ENCODE data around the gene HDAC7.

The HDAC7 gene

GRCh38 chr12:47819896-47820630 is at the start of gene HDAC7:
Gene HDAC7, minus strand, starts transcription at chr12:47819903. Its CDS starts 118 bp downstream, at chr12:47819785.
- H3K9me3 ChIP-seq (ENCODE audit: low read length): no peaks in the 10 kb centered on the region
- H3K4me1 ChIP-seq (ENCODE audit: insufficient read depth, low read length): peaks cover 48% of the 10 kb centered on the region
- H3K4me3 ChIP-seq (ENCODE audit: low read length): peak within 1 kb of the TSS; percentile 63
- peak within 1 kb of the TSS; percentile 62 for H2AFZ ChIP-seq (ENCODE audit: low read depth, low read length)
- no peaks in the 10 kb centered on the region for H3K27me3 ChIP-seq (ENCODE audit: insufficient read depth, low read length)
- H3K36me3 ChIP-seq (ENCODE audit: insufficient read depth, low read length): no peaks in the 10 kb centered on the region

- Histone ChIP-seq H3K9me3 (ENCODE audit: low read length) (no peaks in the 10 kb centered on the region), H2AFZ (ENCODE audit: low read depth, low read length) (no peak overlapping the region), H3K4me1 (ENCODE audit: insufficient read depth, low read length) (no peaks in the 10 kb centered on the region), H3K36me3 (ENCODE audit: insufficient read depth, low read length) (no peaks in the 10 kb centered on the region), H3K27me3 (ENCODE audit: insufficient read depth, low read length) (no peaks in the 10 kb centered on the region), H3K4me3 (ENCODE audit: low read length) (no peak overlapping the region)
Measured at GRCh38 chr12:47868552-47869031, 48.9 kb upstream of the HDAC7 start.

- no peaks in the 10 kb centered on the region for H3K4me1 ChIP-seq (ENCODE audit: insufficient read depth, low read length)
- no peaks in the 10 kb centered on the region for H3K36me3 ChIP-seq (ENCODE audit: insufficient read depth, low read length)
- H2AFZ ChIP-seq (ENCODE audit: low read depth, low read length): no peak overlapping the region
- H3K9me3 ChIP-seq (ENCODE audit: low read length): no peaks in the 10 kb centered on the region
- H3K27me3 ChIP-seq (ENCODE audit: insufficient read depth, low read length): no peaks in the 10 kb centered on the region
- H3K4me3 ChIP-seq (ENCODE audit: low read length): no peak overlapping the region
Measured at GRCh38 chr12:47868041-47868440, 48.3 kb upstream of the HDAC7 start.

- Histone ChIP-seq H3K9me3 (ENCODE audit: low read length) (no peaks in the 10 kb centered on the region), H3K4me1 (ENCODE audit: insufficient read depth, low read length) (no peaks in the 10 kb centered on the region), H3K36me3 (ENCODE audit: insufficient read depth, low read length) (no peaks in the 10 kb centered on the region), H2AFZ (ENCODE audit: low read depth, low read length) (no peak overlapping the region), H3K27me3 (ENCODE audit: insufficient read depth, low read length) (no peaks in the 10 kb centered on the region), H3K4me3 (ENCODE audit: low read length) (no peak overlapping the region)
Measured at GRCh38 chr12:47867495-47867941, 47.8 kb upstream of the HDAC7 start.

GRCh38 chr12:47864646-47865235 is 45.0 kb upstream of the HDAC7 start:
- Histone ChIP-seq H3K4me3 (ENCODE audit: low read length) (no peak overlapping the region), H2AFZ (ENCODE audit: low read depth, low read length) (no peak overlapping the region), H3K36me3 (ENCODE audit: insufficient read depth, low read length) (no peaks in the 10 kb centered on the region), H3K9me3 (ENCODE audit: low read length) (no peaks in the 10 kb centered on the region), H3K27me3 (ENCODE audit: insufficient read depth, low read length) (no peaks in the 10 kb centered on the region), H3K4me1 (ENCODE audit: insufficient read depth, low read length) (no peaks in the 10 kb centered on the region)

GRCh38 chr12:47863985-47864384 is 44.3 kb upstream of the HDAC7 start:
- H3K27me3 ChIP-seq (ENCODE audit: insufficient read depth, low read length): peaks cover 5% of the 10 kb centered on the region
- no peak overlapping the region for H2AFZ ChIP-seq (ENCODE audit: low read depth, low read length)
- no peaks in the 10 kb centered on the region for H3K9me3 ChIP-seq (ENCODE audit: low read length)
- H3K4me1 ChIP-seq (ENCODE audit: insufficient read depth, low read length): no peaks in the 10 kb centered on the region
- no peaks in the 10 kb centered on the region for H3K36me3 ChIP-seq (ENCODE audit: insufficient read depth, low read length)
- no peak overlapping the region for H3K4me3 ChIP-seq (ENCODE audit: low read length)

- Histone ChIP-seq H3K27me3 (ENCODE audit: insufficient read depth, low read length) (peaks cover 5% of the 10 kb centered on the region), H3K36me3 (ENCODE audit: insufficient read depth, low read length) (no peaks in the 10 kb centered on the region), H3K4me3 (ENCODE audit: low read length) (no peak overlapping the region), H3K9me3 (ENCODE audit: low read length) (no peaks in the 10 kb centered on the region), H2AFZ (ENCODE audit: low read depth, low read length) (no peak overlapping the region), H3K4me1 (ENCODE audit: insufficient read depth, low read length) (no peaks in the 10 kb centered on the region)
Measured at GRCh38 chr12:47863467-47863866, 43.8 kb upstream of the HDAC7 start.

- no peaks in the 10 kb centered on the region for H3K4me1 ChIP-seq (ENCODE audit: insufficient read depth, low read length)
- no peak overlapping the region for H3K4me3 ChIP-seq (ENCODE audit: low read length)
- H3K9me3 ChIP-seq (ENCODE audit: low read length): no peaks in the 10 kb centered on the region
- H3K36me3 ChIP-seq (ENCODE audit: insufficient read depth, low read length): no peaks in the 10 kb centered on the region
- peaks cover 5% of the 10 kb centered on the region for H3K27me3 ChIP-seq (ENCODE audit: insufficient read depth, low read length)
- no peak overlapping the region for H2AFZ ChIP-seq (ENCODE audit: low read depth, low read length)
Measured at GRCh38 chr12:47862881-47863280, 43.2 kb upstream of the HDAC7 start.

GRCh38 chr12:47862167-47862750 is 42.6 kb upstream of the HDAC7 start:
- H3K9me3 ChIP-seq (ENCODE audit: low read length): no peaks in the 10 kb centered on the region
- H2AFZ ChIP-seq (ENCODE audit: low read depth, low read length): no peak overlapping the region
- no peaks in the 10 kb centered on the region for H3K4me1 ChIP-seq (ENCODE audit: insufficient read depth, low read length)
- peaks cover 5% of the 10 kb centered on the region for H3K27me3 ChIP-seq (ENCODE audit: insufficient read depth, low read length)
- no peak overlapping the region for H3K4me3 ChIP-seq (ENCODE audit: low read length)
- no peaks in the 10 kb centered on the region for H3K36me3 ChIP-seq (ENCODE audit: insufficient read depth, low read length)

GRCh38 chr12:47860873-47861272 is 41.2 kb upstream of the HDAC7 start:
- Histone ChIP-seq H2AFZ (ENCODE audit: low read depth, low read length) (no peak overlapping the region), H3K9me3 (ENCODE audit: low read length) (no peaks in the 10 kb centered on the region), H3K27me3 (ENCODE audit: insufficient read depth, low read length) (peaks cover 10% of the 10 kb centered on the region), H3K4me3 (ENCODE audit: low read length) (no peak overlapping the region), H3K4me1 (ENCODE audit: insufficient read depth, low read length) (no peaks in the 10 kb centered on the region), H3K36me3 (ENCODE audit: insufficient read depth, low read length) (no peaks in the 10 kb centered on the region)

- Histone ChIP-seq H3K4me3 (ENCODE audit: low read length) (no peak overlapping the region), H3K27me3 (ENCODE audit: insufficient read depth, low read length) (peaks cover 10% of the 10 kb centered on the region), H3K9me3 (ENCODE audit: low read length) (no peaks in the 10 kb centered on the region), H2AFZ (ENCODE audit: low read depth, low read length) (no peak overlapping the region), H3K36me3 (ENCODE audit: insufficient read depth, low read length) (no peaks in the 10 kb centered on the region), H3K4me1 (ENCODE audit: insufficient read depth, low read length) (no peaks in the 10 kb centered on the region)
Measured at GRCh38 chr12:47860279-47860841, 40.7 kb upstream of the HDAC7 start.

GRCh38 chr12:47858511-47859266 is 39.0 kb upstream of the HDAC7 start:
- Histone ChIP-seq H3K4me3 (ENCODE audit: low read length) (no peak overlapping the region), H3K4me1 (ENCODE audit: insufficient read depth, low read length) (no peaks in the 10 kb centered on the region), H3K27me3 (ENCODE audit: insufficient read depth, low read length) (peaks cover 10% of the 10 kb centered on the region), H3K9me3 (ENCODE audit: low read length) (no peaks in the 10 kb centered on the region), H3K36me3 (ENCODE audit: insufficient read depth, low read length) (no peaks in the 10 kb centered on the region), H2AFZ (ENCODE audit: low read depth, low read length) (no peak overlapping the region)

Data from neuron (in vitro differentiated cells).